WI38 (cell line): Measurements from ENCODE around the gene VRK1.

Experiments
- H3K4me3 ChIP-seq: 2 replicates; pipeline ENCODE4 v1.5.1; 2011; ENCODE audit warnings: low read depth, mild to moderate bottlenecking, control low read depth, low read length
- CTCF ChIP-seq: IDR thresholded peaks from 2 replicates; pipeline ENCODE4 v1.5.1; 2012; ENCODE audit warnings: low read depth, mild to moderate bottlenecking, control low read depth, low read length

VRK1 gene

GRCh38 chr14:96851694-96852381 is 54.7 kb downstream of the VRK1 start:
- H3K4me3 ChIP-seq = no peak overlapping the region
- no peak for TF ChIP-seq CTCF

GRCh38 chr14:96852823-96853422 is 55.7 kb downstream of the VRK1 start:
- no peak overlapping the region for H3K4me3 ChIP-seq

GRCh38 chr14:96858643-96859042 is 61.5 kb downstream of the VRK1 start:
- TF ChIP-seq CTCF = no peak

More at GRCh38 chr14:96852823-96853422, 55.7 kb downstream of the VRK1 start:
- TF ChIP-seq CTCF = peak; percentile 55

GRCh38 chr14:96861568-96862310 is 64.6 kb downstream of the VRK1 start:
- no peak for TF ChIP-seq CTCF
- H3K4me3 ChIP-seq = no peak overlapping the region

More at GRCh38 chr14:96858643-96859042, 61.5 kb downstream of the VRK1 start:
- no peak overlapping the region for H3K4me3 ChIP-seq

- TF ChIP-seq CTCF = no peak
- H3K4me3 ChIP-seq = no peak overlapping the region
These were observed 66.3 kb downstream of the VRK1 start for GRCh38 chr14:96863327-96863985.

GRCh38 chr14:96863986-96864330 is 66.8 kb downstream of the VRK1 start:
- no peak for TF ChIP-seq CTCF
- no peak overlapping the region for H3K4me3 ChIP-seq
